Loucy (cell line): ENCODE data around the gene DDX4.

Experiments
- CTCF ChIP-seq: fragments of 200-600 bp; sonication (generic); conservative IDR thresholded peaks from 2 replicates; pipeline ENCODE4 v1.5.1; 2014; ENCODE audit warnings: mild to moderate bottlenecking, antibody characterized with exemption, low read length
- EZH2phosphoT487 ChIP-seq: fragments of 200-600 bp; IDR thresholded peaks from 2 replicates; pipeline ENCODE4 v1.6.1; 2018; ENCODE audit warnings: antibody characterized with exemption, mild to moderate bottlenecking, moderate library complexity, borderline replicate concordance

- no peak for TF ChIP-seq CTCF
- no peak for TF ChIP-seq EZH2phosphoT487
Observed at GRCh38 chr5:55829956-55830355, 92.1 kb downstream of the DDX4 start.
